Memory B cell (primary cell): Measurements from ENCODE around the gene LAMA2.

Experiments
- ATAC-seq: fragments of 150-1000 bp; cut with Tn5 transposase; 2 replicates; pipeline ENCODE4 v1.10.0; 2021; ENCODE audit warnings: low read depth, mild to moderate bottlenecking, moderate library complexity
- DNase-seq, 2 donors: peaks; one replicate each; pipeline ENCODE4 v3.0.0; 2022; ENCODE audit warnings: low spot score in 2 of 2
- H3K27ac Mint-ChIP-seq: one replicate; pipeline ENCODE4 v1.8.0; 2022; ENCODE audit warnings: mild to moderate bottlenecking, moderate library complexity, mixed read lengths
- H3K27me3 Mint-ChIP-seq: one replicate; pipeline ENCODE4 v1.8.0; 2022; ENCODE audit warnings: mixed read lengths
- H3K36me3 Mint-ChIP-seq: one replicate; pipeline ENCODE4 v1.8.0; 2022; ENCODE audit warnings: mild to moderate bottlenecking, mixed read lengths
- H3K4me1 Mint-ChIP-seq: one replicate; pipeline ENCODE4 v1.8.0; 2022; ENCODE audit warnings: mixed read lengths
- H3K4me3 Mint-ChIP-seq: one replicate; pipeline ENCODE4 v1.8.0; 2022; ENCODE audit warnings: mild to moderate bottlenecking, moderate library complexity, mixed read lengths
- H3K9me3 Mint-ChIP-seq: one replicate; pipeline ENCODE4 v1.8.0; 2022; ENCODE audit warnings: mixed read lengths

The LAMA2 gene

GRCh38 chr6:129270450-129270849 lies 387.5 kb downstream of the LAMA2 start:
- Mint-ChIP-seq H3K27me3 (no peaks in the 10 kb centered on the region), H3K36me3 (no peaks in the 10 kb centered on the region)

DNA sequence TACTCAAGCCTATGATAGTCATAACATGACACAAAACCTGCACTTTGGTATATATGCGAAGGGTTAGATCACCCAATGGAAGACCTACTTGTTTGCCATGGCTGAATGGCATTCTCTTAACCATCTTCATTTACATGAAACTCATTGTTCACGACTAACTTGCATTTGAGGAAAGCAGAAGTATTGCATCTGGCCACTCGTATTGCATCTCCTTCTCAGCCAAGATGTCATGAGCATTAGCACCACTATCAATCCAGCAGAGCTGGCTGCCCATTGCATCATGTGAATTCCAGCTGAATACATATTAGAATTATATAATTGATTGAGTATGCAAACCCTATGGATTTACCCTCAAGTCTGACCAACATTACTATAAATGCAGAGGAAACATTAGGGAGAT lies 390.2 kb downstream of the LAMA2 start:
- Mint-ChIP-seq H3K36me3 (no peaks in the 10 kb centered on the region), H3K4me1 (no peaks in the 10 kb centered on the region), H3K4me3 (no peak overlapping the region), H3K27me3 (no peaks in the 10 kb centered on the region), H3K27ac (no peak overlapping the region), H3K9me3 (no peaks in the 10 kb centered on the region)
- no peak for DNase-seq
- ATAC-seq, result no peak

More at GRCh38 chr6:129270450-129270849, 387.5 kb downstream of the LAMA2 start:
- Mint-ChIP-seq H3K9me3 (no peaks in the 10 kb centered on the region), H3K4me1 (no peaks in the 10 kb centered on the region), H3K27ac (no peak overlapping the region), H3K4me3 (no peak overlapping the region)
- ATAC-seq, result no peak
- no peak for DNase-seq

GRCh38 chr6:129276461-129276860 lies 393.5 kb downstream of the LAMA2 start:
- ATAC-seq, result no peak
- H3K4me3 Mint-ChIP-seq, result no peak overlapping the region
- no peaks in the 10 kb centered on the region for H3K36me3 Mint-ChIP-seq
- no peak overlapping the region for H3K27ac Mint-ChIP-seq
- no peaks in the 10 kb centered on the region for H3K9me3 Mint-ChIP-seq
- DNase-seq, result no peak
- no peaks in the 10 kb centered on the region for H3K4me1 Mint-ChIP-seq
- peaks cover 5% of the 10 kb centered on the region for H3K27me3 Mint-ChIP-seq

GRCh38 chr6:129276986-129277385 lies 394.0 kb downstream of the LAMA2 start:
- DNase-seq, result no peak
- H3K4me3 Mint-ChIP-seq, result no peak overlapping the region
- H3K4me1 Mint-ChIP-seq, result no peaks in the 10 kb centered on the region
- no peaks in the 10 kb centered on the region for H3K9me3 Mint-ChIP-seq
- H3K27ac Mint-ChIP-seq, result no peak overlapping the region
- H3K27me3 Mint-ChIP-seq, result peaks cover 5% of the 10 kb centered on the region
- no peaks in the 10 kb centered on the region for H3K36me3 Mint-ChIP-seq
- ATAC-seq, result no peak

GRCh38 chr6:129279343-129280292 lies 396.7 kb downstream of the LAMA2 start:
- ATAC-seq (no peak), DNase-seq (no peak)
- Mint-ChIP-seq H3K27ac (no peak overlapping the region), H3K27me3 (peaks cover 8% of the 10 kb centered on the region), H3K4me1 (no peaks in the 10 kb centered on the region), H3K4me3 (no peak overlapping the region), H3K36me3 (no peaks in the 10 kb centered on the region), H3K9me3 (no peaks in the 10 kb centered on the region)

GRCh38 chr6:129280293-129280644 lies 397.3 kb downstream of the LAMA2 start:
- Mint-ChIP-seq H3K9me3 (no peaks in the 10 kb centered on the region), H3K27me3 (peaks cover 8% of the 10 kb centered on the region), H3K27ac (no peak overlapping the region), H3K4me3 (no peak overlapping the region), H3K4me1 (no peaks in the 10 kb centered on the region), H3K36me3 (no peaks in the 10 kb centered on the region)
- no peak for ATAC-seq
- DNase-seq, result no peak

DNA sequence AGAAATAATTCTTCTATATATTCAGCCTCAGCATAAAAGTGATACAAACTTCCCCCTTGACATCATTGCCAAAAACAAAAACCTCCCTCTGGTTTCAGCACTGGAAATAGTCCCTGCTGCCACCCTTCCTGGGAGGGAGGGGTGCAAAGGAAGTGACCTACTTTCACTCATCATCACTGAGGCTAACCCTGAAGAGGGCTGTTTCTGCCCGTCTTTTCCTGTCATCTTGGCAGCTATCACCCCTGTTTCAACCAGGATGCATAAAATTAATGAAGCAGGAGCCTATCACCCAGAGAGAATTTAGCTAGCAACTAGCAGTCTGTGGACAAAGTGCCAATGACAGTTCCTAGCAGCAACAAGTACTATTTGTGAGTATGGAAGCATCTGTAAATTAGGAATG lies 397.8 kb downstream of the LAMA2 start:
- ATAC-seq, result peak; percentile 38
- H3K27ac Mint-ChIP-seq, result no peak overlapping the region
- peaks cover 8% of the 10 kb centered on the region for H3K27me3 Mint-ChIP-seq
- H3K9me3 Mint-ChIP-seq, result no peaks in the 10 kb centered on the region
- no peak for DNase-seq
- H3K4me1 Mint-ChIP-seq, result no peaks in the 10 kb centered on the region
- H3K36me3 Mint-ChIP-seq, result no peaks in the 10 kb centered on the region
- H3K4me3 Mint-ChIP-seq, result no peak overlapping the region

- Mint-ChIP-seq H3K27me3 (peaks cover 8% of the 10 kb centered on the region), H3K4me3 (no peak overlapping the region), H3K9me3 (no peaks in the 10 kb centered on the region), H3K36me3 (no peaks in the 10 kb centered on the region), H3K4me1 (no peaks in the 10 kb centered on the region), H3K27ac (no peak overlapping the region)
- DNase-seq, result no peak
- ATAC-seq, result no peak
These were observed 398.3 kb downstream of the LAMA2 start for GRCh38 chr6:129281168-129281796.

DNA sequence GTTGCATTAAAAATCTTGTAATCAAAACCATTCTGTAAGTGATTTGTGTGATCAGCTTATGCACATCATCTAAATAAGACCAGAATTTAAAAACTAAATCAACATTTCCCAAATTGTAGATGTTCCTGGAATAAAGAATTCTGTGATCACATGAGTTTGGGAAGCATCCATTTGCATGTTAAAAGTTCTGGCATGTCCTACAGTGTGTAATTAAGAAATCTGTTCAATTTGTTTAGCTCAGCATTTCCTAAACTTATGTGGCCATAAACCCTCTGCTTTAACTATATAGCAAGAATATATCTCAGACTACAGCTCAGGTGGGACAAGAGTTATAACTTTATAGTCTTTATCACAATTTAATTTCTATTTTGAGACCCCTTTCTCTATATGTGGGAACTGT lies 399.1 kb downstream of the LAMA2 start:
- no peak for ATAC-seq
- peaks cover 8% of the 10 kb centered on the region for H3K27me3 Mint-ChIP-seq
- H3K36me3 Mint-ChIP-seq, result no peaks in the 10 kb centered on the region
- no peaks in the 10 kb centered on the region for H3K4me1 Mint-ChIP-seq
- H3K9me3 Mint-ChIP-seq, result no peaks in the 10 kb centered on the region
- no peak overlapping the region for H3K4me3 Mint-ChIP-seq
- no peak for DNase-seq
- no peak overlapping the region for H3K27ac Mint-ChIP-seq

DNA sequence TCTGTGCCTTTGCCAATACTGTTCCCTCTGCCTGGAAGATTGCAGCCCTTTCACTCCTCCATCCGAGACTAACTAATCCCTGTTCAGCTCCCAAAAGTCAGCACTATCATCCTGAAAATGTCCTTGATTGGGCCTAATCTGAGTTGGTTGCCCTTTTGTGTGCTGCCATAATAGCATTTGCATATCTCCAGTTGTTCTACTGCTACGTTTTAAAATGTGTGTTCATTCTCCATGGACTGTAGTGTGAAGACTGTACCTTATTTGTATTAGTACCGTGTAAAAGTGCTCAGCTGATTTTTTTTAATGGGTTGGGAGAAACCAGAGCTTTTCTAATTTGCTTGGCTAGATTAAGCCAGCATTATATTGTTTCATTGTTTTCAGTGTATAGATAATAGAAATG lies 401.3 kb downstream of the LAMA2 start:
- DNase-seq (no peak), ATAC-seq (no peak)
- H3K4me1 Mint-ChIP-seq, result no peaks in the 10 kb centered on the region
- peaks cover 7% of the 10 kb centered on the region for H3K27me3 Mint-ChIP-seq
- H3K27ac Mint-ChIP-seq, result no peak overlapping the region
- H3K36me3 Mint-ChIP-seq, result no peaks in the 10 kb centered on the region
- no peaks in the 10 kb centered on the region for H3K9me3 Mint-ChIP-seq
- H3K4me3 Mint-ChIP-seq, result no peak overlapping the region

- DNase-seq, result no peak
- ATAC-seq, result no peak
- Mint-ChIP-seq H3K4me3 (no peak overlapping the region), H3K27ac (no peak overlapping the region), H3K36me3 (no peaks in the 10 kb centered on the region), H3K27me3 (peaks cover 3% of the 10 kb centered on the region), H3K4me1 (no peaks in the 10 kb centered on the region), H3K9me3 (no peaks in the 10 kb centered on the region)
These were observed 404.6 kb downstream of the LAMA2 start for GRCh38 chr6:129287231-129288177.

DNA sequence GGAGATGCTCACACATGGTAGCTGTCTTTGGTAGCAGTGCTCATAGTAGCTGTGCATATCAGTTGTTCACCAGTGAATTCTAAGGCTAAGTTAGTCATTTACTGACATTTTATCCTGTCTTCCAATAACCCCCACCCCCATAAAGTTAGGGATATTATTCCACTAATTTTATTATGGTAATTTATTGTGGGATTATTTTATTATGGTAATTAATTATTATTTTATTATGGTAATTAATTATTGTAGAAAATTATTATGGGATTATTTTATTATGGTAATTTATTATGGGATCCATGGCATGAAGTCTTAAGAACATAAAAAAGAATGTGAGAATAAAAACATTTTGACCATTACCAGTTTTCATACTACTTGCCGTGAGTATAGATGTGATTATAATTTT lies 406.5 kb downstream of the LAMA2 start:
- no peak for DNase-seq
- H3K4me1 Mint-ChIP-seq, result no peaks in the 10 kb centered on the region
- no peak for ATAC-seq
- H3K36me3 Mint-ChIP-seq, result no peaks in the 10 kb centered on the region
- peaks cover 1% of the 10 kb centered on the region for H3K27me3 Mint-ChIP-seq
- H3K9me3 Mint-ChIP-seq, result no peaks in the 10 kb centered on the region
- no peak overlapping the region for H3K27ac Mint-ChIP-seq
- H3K4me3 Mint-ChIP-seq, result no peak overlapping the region

- H3K9me3 Mint-ChIP-seq, result no peaks in the 10 kb centered on the region
- no peaks in the 10 kb centered on the region for H3K27me3 Mint-ChIP-seq
- DNase-seq, result no peak
- no peak overlapping the region for H3K4me3 Mint-ChIP-seq
- no peaks in the 10 kb centered on the region for H3K4me1 Mint-ChIP-seq
- no peak overlapping the region for H3K27ac Mint-ChIP-seq
- no peak for ATAC-seq
- H3K36me3 Mint-ChIP-seq, result no peaks in the 10 kb centered on the region
These were observed 409.9 kb downstream of the LAMA2 start for GRCh38 chr6:129292836-129293235.

- no peaks in the 10 kb centered on the region for H3K27me3 Mint-ChIP-seq
- H3K27ac Mint-ChIP-seq, result no peak overlapping the region
- ATAC-seq (no peak), DNase-seq (no peak)
- H3K4me1 Mint-ChIP-seq, result no peaks in the 10 kb centered on the region
- no peak overlapping the region for H3K4me3 Mint-ChIP-seq
- peaks cover 2% of the 10 kb centered on the region for H3K9me3 Mint-ChIP-seq
- no peaks in the 10 kb centered on the region for H3K36me3 Mint-ChIP-seq
These were observed 414.7 kb downstream of the LAMA2 start for GRCh38 chr6:129297592-129297991.
